SK-N-SH (cell line): Measurements from ENCODE around the gene VPREB1. TPM values are rescaled to one million over a fixed set of nuclear protein-coding genes. Genes with fewer than 3 reads are reported as not detected.

Source experiments
- CTCF ChIA-PET: fragments of 300-600, 350-600 bp; formaldehyde crosslinking; extraction: SDS; loops from one replicate; lab custom pipeline; 2021; lab: Yijun Ruan, JAX
- POLR2A ChIA-PET: fragments of 350-600 bp; sonication (Branson Sonifier 250); formaldehyde crosslinking; extraction: SDS; loops from one replicate; lab custom pipeline; 2020; ENCODE audit warnings: antibody characterized with exemption, inconsistent platforms; lab: Yijun Ruan, JAX
- DNase-seq: peaks from one replicate; pipeline ENCODE4 v3.0.0; 2012
- H2AFZ ChIP-seq: fragments of 200-600 bp; sonication (generic); 2 replicates; pipeline ENCODE4 v1.8.1; 2016; ENCODE audit warnings: antibody characterized with exemption, mild to moderate bottlenecking, low read depth
- H3F3A ChIP-seq: fragments of 200-600 bp; sonication (generic); replicated peaks from 2 replicates; pipeline ENCODE3; 2016; ENCODE audit warnings: antibody characterized with exemption, mild to moderate bottlenecking; ENCODE audit not compliant: insufficient read depth
- H3K27ac ChIP-seq, 2 experiments: fragments of 200-500 bp in 1 of 2; fragments of 200-600 bp in 1 of 2; sonication (Bioruptor generic) in 1 of 2; sonication (generic), shearing (Covaris generic) in 1 of 2; 2 replicates each; pipeline versions ENCODE4 v1.5.1 to v1.6.1; 2014 to 2016; ENCODE audit warnings: low read depth in 2 of 2, inconsistent platforms in 1 of 2, low read length in 1 of 2, mild to moderate bottlenecking in 1 of 2, mixed read lengths in 1 of 2
- H3K27me3 ChIP-seq: fragments of 200-600 bp; sonication (generic), shearing (Covaris generic); 2 replicates; pipeline ENCODE4 v1.6.1; 2016; ENCODE audit warnings: mixed run types; ENCODE audit not compliant: insufficient read depth
- H3K36me3 ChIP-seq, 2 experiments: fragments of 200-500 bp in 1 of 2; fragments of 200-600 bp in 1 of 2; sonication (Bioruptor generic) in 1 of 2; sonication (generic) in 1 of 2; replicated peaks in 1 of 2; 2 replicates each; pipeline versions ENCODE3 to v1.5.1; 2014 to 2016; ENCODE audit warnings: low read length in 1 of 2, mild to moderate bottlenecking in 1 of 2; ENCODE audit not compliant: insufficient read depth in 2 of 2, control insufficient read depth in 1 of 2
- H3K4me1 ChIP-seq, 2 experiments: fragments of 200-500 bp in 1 of 2; fragments of 200-600 bp in 1 of 2; sonication (Bioruptor generic) in 1 of 2; sonication (generic), shearing (Covaris generic) in 1 of 2; 2 replicates each; pipeline versions ENCODE4 v1.5.1 to v1.6.1; 2014 to 2016; ENCODE audit warnings: low read depth in 1 of 2, low read length in 1 of 2, mixed run types in 1 of 2; ENCODE audit not compliant: insufficient read depth in 2 of 2, control insufficient read depth in 1 of 2
- H3K4me2 ChIP-seq: fragments of 200-600 bp; sonication (generic), shearing (Covaris generic); 2 replicates; pipeline ENCODE4 v1.6.1; 2017; ENCODE audit warnings: mixed run types
- H3K4me3 ChIP-seq, 2 experiments: fragments of 200-500 bp in 1 of 2; fragments of 200-600 bp in 1 of 2; sonication (Bioruptor generic) in 1 of 2; sonication (generic), shearing (Covaris generic) in 1 of 2; 2 replicates each; pipeline versions ENCODE4 v1.5.1 to v1.8.1; 2014 to 2016; ENCODE audit warnings: low read depth in 2 of 2, inconsistent platforms in 1 of 2, low read length in 1 of 2, mild to moderate bottlenecking in 1 of 2, mixed read lengths in 1 of 2, moderate library complexity in 1 of 2
- H3K79me2 ChIP-seq: fragments of 200-600 bp; sonication (generic); 2 replicates; pipeline ENCODE4 v1.8.1; 2017; ENCODE audit warnings: mild to moderate bottlenecking; ENCODE audit not compliant: insufficient read depth
- H3K9ac ChIP-seq: fragments of 200-600 bp; sonication (generic); 2 replicates; pipeline ENCODE4 v1.6.1; 2017; ENCODE audit warnings: mixed run types
- H3K9me2 ChIP-seq: fragments of 200-600 bp; sonication (generic); 2 replicates; pipeline ENCODE4 v1.6.1; 2017; ENCODE audit warnings: mixed run types
- H3K9me3 ChIP-seq: fragments of 200-600 bp; sonication (generic); 2 replicates; pipeline ENCODE4 v1.6.1; 2017; ENCODE audit warnings: mixed run types, mild to moderate bottlenecking, moderate library complexity
- H4K20me1 ChIP-seq: fragments of 200-600 bp; sonication (generic); 2 replicates; pipeline ENCODE4 v1.6.1; 2017; ENCODE audit warnings: mild to moderate bottlenecking, mixed run types; ENCODE audit not compliant: insufficient read depth
- CTCF ChIP-seq: fragments of 200-600 bp; sonication (generic); IDR thresholded peaks from 2 replicates; pipeline ENCODE4 v1.6.1; 2017; ENCODE audit warnings: antibody characterized with exemption, mild to moderate bottlenecking, moderate library complexity
- ELF1 ChIP-seq: IDR thresholded peaks from 2 replicates; pipeline ENCODE4 v1.4.0; 2012
- EP300 ChIP-seq, 2 experiments: IDR thresholded peaks; 2 replicates each; pipeline versions ENCODE4 v1.4.0 to v1.6.1; 2012; ENCODE audit warnings: borderline replicate concordance in 1 of 2, low read depth in 1 of 2, low read length in 1 of 2
- EZH2phosphoT487 ChIP-seq: fragments of 200-600 bp; sonication (generic); IDR thresholded peaks from 2 replicates; pipeline ENCODE4 v1.6.1; 2017; ENCODE audit warnings: low read depth, mixed run types, mild to moderate bottlenecking, antibody characterized with exemption, moderate library complexity, borderline replicate concordance
- IRF3 ChIP-seq: fragments of 150-350 bp; IDR thresholded peaks from 2 replicates; pipeline ENCODE4 v1.6.1; 2016; ENCODE audit warnings: mild to moderate bottlenecking, low read depth, low read length
- NRF1 ChIP-seq: IDR thresholded peaks from 2 replicates; pipeline ENCODE4 v1.6.1; 2012; ENCODE audit warnings: low read depth, mild to moderate bottlenecking, low read length
- RCOR1 ChIP-seq: fragments of 150-350 bp; IDR thresholded peaks from 2 replicates; pipeline ENCODE4 v1.6.1; 2017; ENCODE audit warnings: antibody characterized with exemption, low read length
- REST ChIP-seq: IDR thresholded peaks from 2 replicates; pipeline ENCODE4 v1.6.1; 2012; ENCODE audit warnings: mild to moderate bottlenecking, low read depth, low read length, moderate library complexity
- RFX5 ChIP-seq: IDR thresholded peaks from 2 replicates; pipeline ENCODE4 v1.6.1; 2012; ENCODE audit warnings: mild to moderate bottlenecking, improper control_type of control experiment, low read length
- TCF12 ChIP-seq: IDR thresholded peaks from 2 replicates; pipeline ENCODE4 v1.4.0; 2012
- USF1 ChIP-seq: IDR thresholded peaks from 2 replicates; pipeline ENCODE4 v1.4.0; 2012; ENCODE audit warnings: low read depth, borderline replicate concordance
- USF2 ChIP-seq: fragments of 150-350 bp; IDR thresholded peaks from 2 replicates; pipeline ENCODE4 v1.6.1; 2017; ENCODE audit warnings: antibody characterized with exemption, low read length, low read depth, borderline replicate concordance
- YY1 ChIP-seq: IDR thresholded peaks from 2 replicates; pipeline ENCODE4 v1.4.0; 2012; ENCODE audit warnings: low read depth, mild to moderate bottlenecking
- WGBS: methylation state at CpG from one replicate; pipeline ENCODE4 v1.1.6; 2017; ENCODE audit warnings: low lambda C conversion rate; 5-methylcytosine and 5-hydroxymethylcytosine counted together
- polyA plus RNA-seq, 3 experiments: library from polyadenylated mRNA; depleted of rRNA; stranded (reverse); fragments of >200 nt; gene quantifications; 2 replicates each; pipeline ENCODE4 v1.2.3, GENCODE V29; 2012

The VPREB1 gene
- polyA plus RNA-seq, 1 of the 3 experiments (the other 2 are of a cell fraction) = not detected

- CTCF ChIA-PET = interaction anchor here (0.8 to 3.8 kb wide), 8 partner anchors 8 to 225 kb away, joined by 3 to 36 read pairs (median 4); no protein-coding TSS in a partner anchor
- Histone ChIP-seq H3K9ac (no peak overlapping the region), H2AFZ (no peak overlapping the region), H3K27ac (no peak overlapping the region), H3K9me3 (no peaks in the 10 kb centered on the region)
- TF ChIP-seq USF2 (no peak), NRF1 (no peak), CTCF (no peak), EZH2phosphoT487 (no peak), TCF12 (no peak), IRF3 (no peak), RCOR1 (no peak), YY1 (no peak), RFX5 (no peak), REST (no peak), USF1 (no peak), EP300 (IDR thresholded peaks at IDR 0.05; ENCODE audit: borderline replicate concordance in 1 of 2, low read depth in 1 of 2, low read length in 1 of 2) (no peak), ELF1 (no peak)
- TF ChIP-seq, all 33 proteins: peak for 0
- Histone ChIP-seq H3F3A (no peaks in the 10 kb centered on the region), H3K36me3 (no peaks in the 10 kb centered on the region), H3K4me2 (no peak overlapping the region), H3K27me3 (peaks cover 40% of the 10 kb centered on the region), H3K4me1 (no peaks in the 10 kb centered on the region), H3K4me3 (no peak overlapping the region), H3K79me2 (no peaks in the 10 kb centered on the region), H4K20me1 (no peaks in the 10 kb centered on the region), H3K9me2 (no peaks in the 10 kb centered on the region)
- WGBS = 8% methylated on average over 5 of the region's 5 CpGs
- POLR2A ChIA-PET = no interaction called here
- no peak for DNase-seq
Observed at GRCh38 chr22:22196833-22197477, 47.6 kb upstream of the VPREB1 start.
